CD14-positive monocyte (primary cell): Measurements from ENCODE around the gene HHIPL1. TPM values are rescaled to one million over a fixed set of nuclear protein-coding genes. Genes with fewer than 3 reads are reported as not detected.

Source experiments
- DNase-seq, 3 donors: peaks; one replicate each; pipeline ENCODE4 v3.0.0-alpha.2; 2011 to 2022
- H2AFZ ChIP-seq: 2 replicates; pipeline ENCODE4 v1.6.0; 2012; ENCODE audit warnings: mild to moderate bottlenecking, low read depth, low read length, inconsistent platforms; ENCODE audit not compliant: insufficient read depth, poor library complexity, severe bottlenecking
- H3K27ac ChIP-seq, 2 donors: 1 replicate in 1 of 2; 2 replicates in 1 of 2; pipeline ENCODE4 v1.5.1; 2012 to 2013; ENCODE audit warnings: low read length in 2 of 2, control low read depth in 1 of 2, inconsistent platforms in 1 of 2, low read depth in 1 of 2, mild to moderate bottlenecking in 1 of 2
- H3K27me3 ChIP-seq, 2 donors: one replicate each; pipeline versions ENCODE4 v1.6.0 to v1.6.1; 2011 to 2013; ENCODE audit warnings: low read length in 2 of 2; ENCODE audit not compliant: control insufficient read depth in 2 of 2, insufficient read depth in 2 of 2
- H3K36me3 ChIP-seq, 2 donors: replicated peaks in 1 of 2; 1 replicate in 1 of 2; 2 replicates in 1 of 2; pipeline versions ENCODE4 v1.5.1 to v1.6.1; 2012 to 2013; ENCODE audit warnings: low read length in 2 of 2, control low read depth in 1 of 2, inconsistent platforms in 1 of 2, mild to moderate bottlenecking in 1 of 2; ENCODE audit not compliant: insufficient read depth in 2 of 2, control insufficient read depth in 1 of 2
- H3K4me1 ChIP-seq, 2 donors: 1 replicate in 1 of 2; 2 replicates in 1 of 2; pipeline versions ENCODE4 v1.5.1 to v1.6.1; 2012 to 2013; ENCODE audit warnings: low read length in 2 of 2, control low read depth in 1 of 2, inconsistent platforms in 1 of 2, mild to moderate bottlenecking in 1 of 2, moderate library complexity in 1 of 2; ENCODE audit not compliant: insufficient read depth in 2 of 2, control insufficient read depth in 1 of 2
- H3K4me2 ChIP-seq: replicated peaks from 2 replicates; pipeline ENCODE3; 2012; ENCODE audit warnings: low read length, moderate library complexity, mild to moderate bottlenecking; ENCODE audit not compliant: poor library complexity, severe bottlenecking; ENCODE audit errors: extremely low read depth
- H3K4me3 ChIP-seq, 3 experiments: fragments of 200-600 bp in 1 of 3; sonication (generic) in 1 of 3; replicated peaks in 1 of 3; 1 replicate in 2 of 3; 2 replicates in 1 of 3; pipeline ENCODE4 v1.5.1; 2011 to 2013; ENCODE audit warnings: low read length in 3 of 3, mild to moderate bottlenecking in 3 of 3, control low read depth in 2 of 3, low read depth in 2 of 3, inconsistent platforms in 1 of 3, moderate library complexity in 1 of 3
- H3K79me2 ChIP-seq: 2 replicates; pipeline ENCODE4 v1.6.0; 2012; ENCODE audit warnings: mild to moderate bottlenecking, control low read depth, inconsistent platforms, low read length, moderate library complexity; ENCODE audit not compliant: insufficient read depth
- H3K9ac ChIP-seq: 2 replicates; pipeline ENCODE4 v1.6.0; 2017; ENCODE audit warnings: low read length, mild to moderate bottlenecking; ENCODE audit not compliant: insufficient read depth, poor library complexity, severe bottlenecking
- H3K9me3 ChIP-seq, 2 donors: replicated peaks in 1 of 2; 1 replicate in 1 of 2; 2 replicates in 1 of 2; pipeline versions ENCODE4 v1.5.1 to v1.6.1; 2012 to 2013; ENCODE audit warnings: low read length in 2 of 2, control low read depth in 1 of 2; ENCODE audit not compliant: control insufficient read depth in 1 of 2, insufficient read depth in 1 of 2
- H4K20me1 ChIP-seq: 2 replicates; pipeline ENCODE4 v1.6.0; 2012; ENCODE audit warnings: mild to moderate bottlenecking, low read length, control low read depth, moderate library complexity; ENCODE audit not compliant: insufficient read depth
- H3K27ac Mint-ChIP-seq, 7 donors: one replicate each; pipeline ENCODE4 v1.8.0; 2020; ENCODE audit warnings: mild to moderate bottlenecking in 7 of 7, mixed read lengths in 7 of 7, moderate library complexity in 6 of 7, inconsistent platforms in 2 of 7
- H3K27me3 Mint-ChIP-seq, 3 donors: one replicate each; pipeline ENCODE4 v1.8.0; 2021 to 2022; ENCODE audit warnings: low read depth in 3 of 3, mild to moderate bottlenecking in 3 of 3, mixed read lengths in 3 of 3, moderate library complexity in 3 of 3, inconsistent platforms in 1 of 3
- H3K36me3 Mint-ChIP-seq, 2 donors: one replicate each; pipeline ENCODE4 v1.8.0; 2020; ENCODE audit warnings: mixed read lengths in 2 of 2, inconsistent platforms in 1 of 2, mild to moderate bottlenecking in 1 of 2
- H3K4me1 Mint-ChIP-seq: one replicate; pipeline ENCODE4 v1.8.0; 2020; ENCODE audit warnings: mild to moderate bottlenecking, mixed read lengths
- H3K4me3 Mint-ChIP-seq, 2 donors: one replicate each; pipeline ENCODE4 v1.8.0; 2020; ENCODE audit warnings: mild to moderate bottlenecking in 2 of 2, mixed read lengths in 2 of 2, moderate library complexity in 1 of 2
- H3K9me3 Mint-ChIP-seq, 7 donors: one replicate each; pipeline ENCODE4 v1.8.0; 2020 to 2022; ENCODE audit warnings: mixed read lengths in 7 of 7, mild to moderate bottlenecking in 6 of 7, moderate library complexity in 6 of 7, inconsistent platforms in 2 of 7
- CTCF ChIP-seq: fragments of 200-600 bp; IDR thresholded peaks from one replicate; pipeline ENCODE4 v1.8.0; 2022; ENCODE audit warnings: antibody characterized with exemption, mild to moderate bottlenecking
- WGBS: methylation state at CpG from one replicate; pipeline ENCODE4 v1.1.5; 2013; ENCODE audit warnings: missing lambda C conversion rate; ENCODE audit not compliant: insufficient coverage; 5-methylcytosine and 5-hydroxymethylcytosine counted together
- intact Hi-C, 2 donors: fragments of 100-400 bp; cut with micrococcal nuclease; formaldehyde crosslinking; loops; one replicate each; pipeline versions ENCODE4 v1.15.0 to v1.15.1; 2023
- polyA plus RNA-seq, 3 donors: library from polyadenylated mRNA; depleted of rRNA in 1 of 3; unstranded in 2 of 3; stranded (reverse) in 1 of 3; fragments of 300-500 nt in 2 of 3; fragments of >200 nt in 1 of 3; fragmentation: Illumina TruSeq in 2 of 3; gene quantifications; 1 replicate in 2 of 3; 2 replicates in 1 of 3; pipeline ENCODE4 v1.2.3, GENCODE V29; 2012 to 2021

HHIPL1 gene
- polyA plus RNA-seq, 3 donors = 0.09 TPM; not detected in 2

DNA sequence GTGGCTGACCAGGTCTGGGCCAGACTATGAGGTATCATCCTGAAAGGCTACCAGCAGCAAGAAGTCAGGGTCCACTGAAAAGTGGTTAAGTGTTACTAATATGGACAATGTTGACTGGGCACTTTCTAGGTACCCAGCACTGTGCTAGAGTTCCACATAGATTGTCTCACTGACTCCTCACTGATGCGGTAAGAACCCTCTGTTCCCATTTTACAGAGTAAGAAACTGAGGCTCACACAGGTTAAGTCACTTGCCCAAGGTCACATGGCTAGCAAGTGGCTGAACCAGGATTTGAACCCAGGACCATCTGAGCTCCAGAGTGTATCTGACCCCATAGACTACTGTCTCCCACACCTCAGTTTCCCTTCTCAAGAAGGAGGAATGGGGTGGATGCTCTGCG, 36.3 kb upstream of the HHIPL1 start:
- Histone ChIP-seq H3K36me3 (no peaks in the 10 kb centered on the region), H3K79me2 (no peaks in the 10 kb centered on the region), H3K4me2 (no peak overlapping the region), H4K20me1 (no peaks in the 10 kb centered on the region), H3K27ac (no peak overlapping the region), H3K4me1 (peaks cover 5 to 12% of the 10 kb centered on the region in 2 donors), H3K9me3 (no peaks in the 10 kb centered on the region), H3K9ac (no peak overlapping the region), H2AFZ (no peak overlapping the region), H3K4me3 (no peak overlapping the region), H3K27me3 (peaks cover 9 to 28% of the 10 kb centered on the region in 2 donors)
- H3K36me3 Mint-ChIP-seq = no peaks in the 10 kb centered on the region
- WGBS = no CpG with 5 or more reads among the region's 2 CpGs
- no peak overlapping the region for H3K4me3 Mint-ChIP-seq
- no peak overlapping the region for H3K27ac Mint-ChIP-seq
- DNase-seq = no peak
- intact Hi-C loops = no loop called here
- H3K9me3 Mint-ChIP-seq = peaks cover 0 to 5% (median 0%) of the 10 kb centered on the region in 7 donors
- TF ChIP-seq CTCF = no peak
- H3K4me1 Mint-ChIP-seq = peaks cover 5% of the 10 kb centered on the region
- H3K27me3 Mint-ChIP-seq = peaks cover 23 to 45% (median 24%) of the 10 kb centered on the region in 3 donors

DNA sequence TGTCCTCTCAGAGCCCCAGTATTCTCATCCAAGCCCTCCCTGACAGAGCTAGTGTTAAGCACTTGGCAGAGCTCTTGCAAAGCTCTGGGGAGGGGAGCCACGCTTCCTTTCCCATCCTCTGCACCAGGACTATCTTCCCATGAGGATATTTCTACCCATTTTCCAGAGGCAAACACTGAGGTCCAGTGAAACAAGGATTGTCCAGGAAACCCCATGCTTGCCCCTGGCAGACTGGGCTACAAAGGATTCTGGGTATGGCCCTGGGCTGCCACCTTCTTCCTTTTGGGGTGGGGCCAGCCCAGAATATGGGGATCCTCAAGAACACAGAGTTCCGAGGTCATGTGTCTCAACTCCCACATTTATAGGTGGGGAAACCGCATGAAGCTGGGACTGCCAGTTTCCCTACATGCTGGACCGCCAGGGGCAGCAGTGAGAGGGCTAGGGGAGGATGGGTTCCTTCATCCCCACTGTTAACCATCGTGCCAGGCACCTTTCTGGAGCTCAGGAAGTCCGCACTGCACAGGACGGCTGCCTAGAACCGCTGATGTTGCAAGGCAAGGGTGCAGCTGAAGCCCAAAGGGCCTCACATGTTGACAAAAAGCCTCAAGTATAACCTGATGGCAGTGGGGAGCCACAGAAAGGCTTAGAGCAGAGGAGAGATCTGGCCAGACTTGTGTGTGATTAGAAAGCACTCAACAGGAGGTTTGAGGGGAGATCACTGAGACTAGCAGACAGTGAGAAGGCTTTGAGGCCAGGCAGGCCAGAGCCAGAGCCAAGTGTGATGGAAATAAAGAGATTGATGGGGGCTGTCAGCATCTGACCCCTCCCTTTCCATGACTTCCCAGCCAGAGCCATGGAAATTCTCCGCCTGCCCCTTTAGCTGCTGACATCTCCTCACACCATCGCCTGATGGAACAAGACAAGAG, 35.4 kb upstream of the HHIPL1 start:
- intact Hi-C loops = no loop called here
- 63% methylated on average over 6 of the region's 10 CpGs for WGBS
- Histone ChIP-seq H2AFZ (no peak overlapping the region), H3K36me3 (no peaks in the 10 kb centered on the region), H3K9me3 (no peaks in the 10 kb centered on the region), H3K27me3 (peaks cover 8 to 26% of the 10 kb centered on the region in 2 donors), H3K4me2 (no peak overlapping the region), H3K4me3 (no peak overlapping the region), H3K79me2 (no peaks in the 10 kb centered on the region), H3K4me1 (peaks cover 5 to 12% of the 10 kb centered on the region in 2 donors), H4K20me1 (no peaks in the 10 kb centered on the region), H3K27ac (no peak overlapping the region), H3K9ac (no peak overlapping the region)
- Mint-ChIP-seq H3K27me3 (peaks cover 21 to 41% (median 27%) of the 10 kb centered on the region in 3 donors), H3K27ac (no peak overlapping the region), H3K36me3 (no peaks in the 10 kb centered on the region), H3K4me3 (no peak overlapping the region), H3K4me1 (peaks cover 5% of the 10 kb centered on the region), H3K9me3 (peaks cover 0 to 5% (median 0%) of the 10 kb centered on the region in 7 donors)
- DNase-seq = no peak
- TF ChIP-seq CTCF = no peak
